Loucy (cell line): ENCODE data around the gene INPP5F.
"Not testable (repeated sequence)": the region's sequence is repeated elsewhere in the genome, so short reads cannot be mapped to it uniquely, and the experiment has no call there.

ENCODE experiments used
- H2AFZ ChIP-seq: fragments of 200-600 bp; sonication (generic); 2 replicates; pipeline ENCODE4 v1.6.0; 2016; ENCODE audit warnings: antibody characterized with exemption, mild to moderate bottlenecking, low read length, moderate library complexity
- H3F3A ChIP-seq: fragments of 200-600 bp; 2 replicates; pipeline ENCODE4 v1.6.0; 2016; ENCODE audit warnings: antibody characterized with exemption, low read depth, mild to moderate bottlenecking
- H3K27me3 ChIP-seq: fragments of 200-600 bp; sonication (generic); 2 replicates; pipeline ENCODE4 v1.6.1; 2014; ENCODE audit warnings: low read length, mild to moderate bottlenecking; ENCODE audit not compliant: insufficient read depth, poor library complexity, severe bottlenecking
- H3K36me3 ChIP-seq: fragments of 200-600 bp; sonication (generic); 2 replicates; pipeline ENCODE4 v1.6.1; 2016; ENCODE audit warnings: low read length; ENCODE audit not compliant: insufficient read depth
- H3K4me1 ChIP-seq: fragments of 200-600 bp; sonication (generic); 2 replicates; pipeline ENCODE4 v1.5.1; 2014; ENCODE audit warnings: low read length, mild to moderate bottlenecking; ENCODE audit not compliant: insufficient read depth, poor library complexity, severe bottlenecking
- H3K4me2 ChIP-seq: fragments of 200-600 bp; sonication (generic); 2 replicates; pipeline ENCODE4 v1.6.0; 2014; ENCODE audit warnings: antibody characterized with exemption, low read length, low read depth, mild to moderate bottlenecking; ENCODE audit not compliant: poor library complexity, severe bottlenecking
- H3K4me3 ChIP-seq: fragments of 200-600 bp; sonication (generic); 2 replicates; pipeline ENCODE4 v1.5.1; 2014; ENCODE audit warnings: low read length, mild to moderate bottlenecking, mixed read lengths; ENCODE audit not compliant: poor library complexity, severe bottlenecking
- H3K79me2 ChIP-seq: fragments of 200-600 bp; sonication (generic); 2 replicates; pipeline ENCODE4 v1.6.1; 2014; ENCODE audit warnings: low read length; ENCODE audit not compliant: insufficient read depth
- H3K9ac ChIP-seq: fragments of 200-600 bp; sonication (generic); 2 replicates; pipeline ENCODE4 v1.6.0; 2014; ENCODE audit warnings: mild to moderate bottlenecking, low read depth, low read length, moderate library complexity; ENCODE audit not compliant: poor library complexity, severe bottlenecking
- H3K9me2 ChIP-seq: fragments of 200-600 bp; sonication (generic); replicated peaks from 2 replicates; pipeline ENCODE4 v1.6.1; 2016; ENCODE audit warnings: low read depth, low read length, mixed read lengths
- H3K9me3 ChIP-seq: fragments of 200-600 bp; sonication (generic); 2 replicates; pipeline ENCODE4 v1.6.1; 2014; ENCODE audit warnings: mild to moderate bottlenecking, antibody characterized with exemption, low read length, low read depth; ENCODE audit not compliant: insufficient read depth
- H4K20me1 ChIP-seq: fragments of 200-600 bp; sonication (generic); 2 replicates; pipeline ENCODE4 v1.6.0; 2014; ENCODE audit warnings: antibody characterized with exemption, low read length, mild to moderate bottlenecking; ENCODE audit not compliant: insufficient read depth, poor library complexity, severe bottlenecking
- CTCF ChIP-seq: fragments of 200-600 bp; sonication (generic); conservative IDR thresholded peaks from 2 replicates; pipeline ENCODE4 v1.5.1; 2014; ENCODE audit warnings: mild to moderate bottlenecking, antibody characterized with exemption, low read length
- EZH2phosphoT487 ChIP-seq: fragments of 200-600 bp; IDR thresholded peaks from 2 replicates; pipeline ENCODE4 v1.6.1; 2018; ENCODE audit warnings: antibody characterized with exemption, mild to moderate bottlenecking, moderate library complexity, borderline replicate concordance

The INPP5F gene

GRCh38 chr10:119784340-119785067 lies 58.7 kb downstream of the INPP5F start:
- Histone ChIP-seq H3K9me3 (0 out of 2 replicates have a peak, but pooled peaks cover 4% of the 10 kb centered on the region), H3K9me2 (no peaks in the 10 kb centered on the region), H3K4me1 (peaks cover 46% of the 10 kb centered on the region), H3K9ac (peak overlapping the region; percentile 12), H3K79me2 (no peaks in the 10 kb centered on the region), H3F3A (no peaks in the 10 kb centered on the region; the same call in 1 of the 2 replicates), H3K27me3 (no peaks in the 10 kb centered on the region), H2AFZ (peak overlapping the region; percentile 39; the same call in 1 of the 2 replicates), H3K4me3 (peak overlapping the region; percentile 39), H3K4me2 (peak overlapping the region; percentile 78), H4K20me1 (no peaks in the 10 kb centered on the region), H3K36me3 (no peaks in the 10 kb centered on the region)
- TF ChIP-seq EZH2phosphoT487 (no peak), CTCF (no peak)

- no peak for TF ChIP-seq CTCF
- no peak for TF ChIP-seq EZH2phosphoT487
- Histone ChIP-seq H3K9me3 (no peaks in the 10 kb centered on the region), H3K4me1 (peaks cover 46% of the 10 kb centered on the region), H2AFZ (no peak overlapping the region), H4K20me1 (no peaks in the 10 kb centered on the region), H3K27me3 (no peaks in the 10 kb centered on the region), H3K4me2 (peak overlapping the region; percentile 2), H3K36me3 (no peaks in the 10 kb centered on the region), H3F3A (no peaks in the 10 kb centered on the region; the same call in 1 of the 2 replicates), H3K9me2 (no peaks in the 10 kb centered on the region), H3K4me3 (no peak overlapping the region), H3K9ac (no peak overlapping the region), H3K79me2 (no peaks in the 10 kb centered on the region)
Observed at GRCh38 chr10:119786117-119786769, 60.4 kb downstream of the INPP5F start.

- not testable (repeated sequence) for H3K36me3 ChIP-seq, H3K27me3 ChIP-seq, H3K9me2 ChIP-seq, H3F3A ChIP-seq, H4K20me1 ChIP-seq, H2AFZ ChIP-seq, H3K4me1 ChIP-seq, H3K9me3 ChIP-seq, H3K4me3 ChIP-seq, H3K79me2 ChIP-seq, H3K4me2 ChIP-seq, H3K9ac ChIP-seq
Observed at GRCh38 chr10:119795101-119795500, 69.3 kb downstream of the INPP5F start.
